Omental fat pad (tissue), 4 donors: ENCODE results near the gene SLC16A11. TPM values are rescaled to one million over a fixed set of nuclear protein-coding genes. Genes with fewer than 3 reads are reported as not detected.
A peak's percentile ranks its signal among the peaks of the same experiment; 100 is the strongest.

Source experiments
- ATAC-seq: fragments of 150-250 bp; one replicate; pipeline ENCODE4 v1.9.1; 2016; ENCODE audit warnings: mild to moderate bottlenecking, moderate library complexity; ENCODE audit not compliant: low FRiP score
- DNase-seq: peaks from one replicate; pipeline ENCODE4 v3.0.0-alpha.2; 2019; ENCODE audit warnings: low spot score
- total RNA-seq, 4 donors: library from RNA; depleted of rRNA; stranded (reverse); fragments of >200 nt; gene quantifications; one replicate each; pipeline ENCODE4 v1.1.0, GENCODE V29; 2016
- TF ChIP-seq, protein P1 (sequence below), 3 donors: fragments of 450-650 bp; IDR thresholded peaks; one replicate each; pipeline ENCODE4 v1.5.1; 2016 to 2017; ENCODE audit warnings: antibody characterized with exemption in 3 of 3, mild to moderate bottlenecking in 3 of 3, moderate library complexity in 2 of 3

The SLC16A11 gene
- total RNA-seq, 4 donors from 2014 or later: 0.44 to 0.60 (median 0.47) TPM; not detected in 1

DNA sequence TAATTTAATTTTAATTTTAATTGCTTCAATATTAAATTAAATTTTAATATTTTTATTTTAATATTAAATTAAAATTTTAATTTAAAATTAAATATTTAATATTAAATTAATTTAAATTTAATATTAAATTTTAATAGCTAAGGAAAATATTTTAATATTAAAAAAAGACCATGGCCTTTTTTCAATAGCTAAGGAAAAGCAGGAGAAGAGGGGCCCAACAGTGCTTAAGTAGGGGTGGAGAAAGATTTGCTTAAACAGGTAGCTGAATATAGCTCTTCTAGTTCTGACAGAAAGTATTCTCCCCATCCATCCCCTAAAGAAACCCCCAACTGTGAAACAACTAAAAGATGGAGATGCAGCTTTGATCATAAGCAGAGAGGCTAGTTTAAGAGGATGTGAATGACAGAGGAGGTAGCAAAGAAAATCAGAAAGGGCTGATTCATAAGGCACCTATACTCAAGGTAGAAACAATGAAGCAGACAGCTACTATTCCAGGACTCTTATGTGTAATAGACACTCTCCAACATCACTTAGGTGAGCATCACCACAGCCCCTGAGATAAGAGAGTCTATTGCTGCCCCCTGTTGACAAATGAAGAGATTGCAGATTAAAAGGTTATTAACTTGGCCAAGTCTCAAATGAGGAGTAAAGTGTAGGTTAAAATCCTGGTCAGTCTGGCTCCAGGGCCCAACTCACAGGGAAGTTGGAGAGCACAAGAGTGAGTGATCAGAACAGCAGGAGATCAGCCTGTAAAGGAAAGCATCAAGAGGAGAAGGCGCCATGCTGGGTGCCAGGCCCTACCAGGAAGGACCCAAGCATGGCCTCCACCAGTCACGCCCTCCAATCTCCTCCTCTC, 39.3 kb downstream of the SLC16A11 start:
- DNase-seq (no peak), ATAC-seq (peak; percentile 71)

DNA sequence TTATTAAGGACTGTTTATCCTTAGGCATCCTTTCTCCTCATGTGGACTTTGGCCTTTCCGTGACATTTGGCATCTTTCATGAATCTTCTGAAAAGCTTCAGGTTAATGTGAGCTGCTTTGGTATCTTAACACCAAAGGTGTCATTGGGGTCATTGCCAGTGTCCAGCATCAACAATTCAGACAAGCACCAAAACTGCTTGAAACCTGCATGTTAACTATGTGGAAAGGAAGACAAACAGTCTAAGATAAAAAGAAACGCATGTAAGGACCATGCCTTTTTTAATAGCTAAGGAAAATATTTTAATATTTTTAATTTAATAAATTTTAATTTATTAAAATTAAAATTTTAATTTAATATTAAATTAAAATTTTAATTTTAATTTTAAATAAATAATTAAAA, 40.1 kb downstream of the SLC16A11 start:
- TF ChIP-seq, protein P1, sequence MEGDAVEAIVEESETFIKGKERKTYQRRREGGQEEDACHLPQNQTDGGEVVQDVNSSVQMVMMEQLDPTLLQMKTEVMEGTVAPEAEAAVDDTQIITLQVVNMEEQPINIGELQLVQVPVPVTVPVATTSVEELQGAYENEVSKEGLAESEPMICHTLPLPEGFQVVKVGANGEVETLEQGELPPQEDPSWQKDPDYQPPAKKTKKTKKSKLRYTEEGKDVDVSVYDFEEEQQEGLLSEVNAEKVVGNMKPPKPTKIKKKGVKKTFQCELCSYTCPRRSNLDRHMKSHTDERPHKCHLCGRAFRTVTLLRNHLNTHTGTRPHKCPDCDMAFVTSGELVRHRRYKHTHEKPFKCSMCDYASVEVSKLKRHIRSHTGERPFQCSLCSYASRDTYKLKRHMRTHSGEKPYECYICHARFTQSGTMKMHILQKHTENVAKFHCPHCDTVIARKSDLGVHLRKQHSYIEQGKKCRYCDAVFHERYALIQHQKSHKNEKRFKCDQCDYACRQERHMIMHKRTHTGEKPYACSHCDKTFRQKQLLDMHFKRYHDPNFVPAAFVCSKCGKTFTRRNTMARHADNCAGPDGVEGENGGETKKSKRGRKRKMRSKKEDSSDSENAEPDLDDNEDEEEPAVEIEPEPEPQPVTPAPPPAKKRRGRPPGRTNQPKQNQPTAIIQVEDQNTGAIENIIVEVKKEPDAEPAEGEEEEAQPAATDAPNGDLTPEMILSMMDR (IDR thresholded peaks at IDR 0.05): no peak
- DNase-seq (no peak), ATAC-seq (no peak)

More for the DNA sequence above, 39.3 kb downstream of the SLC16A11 start:
- TF ChIP-seq, protein P1 (IDR thresholded peaks at IDR 0.05): peak in 1 of 3 donors; percentile 23

DNA sequence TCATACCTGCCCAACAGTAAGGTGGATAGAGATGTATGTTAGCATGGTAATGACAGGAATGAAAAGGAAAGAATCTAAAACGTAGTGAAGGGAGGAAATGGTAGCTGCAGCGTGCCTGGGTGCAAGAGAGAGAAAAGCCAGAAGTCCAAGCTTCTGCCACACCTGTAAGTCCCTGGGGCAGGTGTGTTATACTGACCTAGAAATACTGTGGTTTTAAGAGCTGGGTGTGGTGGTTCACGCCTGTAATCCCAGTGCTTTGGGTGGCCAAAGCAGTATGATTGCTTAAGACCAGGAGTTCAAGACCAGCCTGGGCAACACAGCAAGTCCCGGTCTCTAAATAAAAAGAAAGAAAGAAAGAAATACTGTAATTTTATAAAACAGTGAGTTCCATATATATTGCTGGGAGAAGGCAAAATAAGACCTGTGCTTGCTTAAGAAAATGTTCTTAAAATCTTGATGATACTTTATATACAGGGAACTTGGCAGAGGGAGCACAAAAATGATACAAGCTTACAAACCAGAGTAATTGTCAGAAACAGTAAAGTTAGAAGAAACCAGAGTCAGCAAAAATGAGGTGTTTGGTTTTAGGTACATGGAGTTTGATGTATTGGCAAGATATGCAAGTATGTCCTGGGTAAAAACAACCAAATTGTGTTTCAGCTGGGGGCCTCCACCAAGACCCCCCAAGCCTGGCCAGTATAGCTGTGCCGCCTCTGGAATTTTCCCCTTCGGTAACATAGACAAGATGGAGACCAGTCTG, 41.4 kb downstream of the SLC16A11 start:
- no peak for ATAC-seq
- DNase-seq: no peak
- TF ChIP-seq, protein P1 (IDR thresholded peaks at IDR 0.05): no peak

DNA sequence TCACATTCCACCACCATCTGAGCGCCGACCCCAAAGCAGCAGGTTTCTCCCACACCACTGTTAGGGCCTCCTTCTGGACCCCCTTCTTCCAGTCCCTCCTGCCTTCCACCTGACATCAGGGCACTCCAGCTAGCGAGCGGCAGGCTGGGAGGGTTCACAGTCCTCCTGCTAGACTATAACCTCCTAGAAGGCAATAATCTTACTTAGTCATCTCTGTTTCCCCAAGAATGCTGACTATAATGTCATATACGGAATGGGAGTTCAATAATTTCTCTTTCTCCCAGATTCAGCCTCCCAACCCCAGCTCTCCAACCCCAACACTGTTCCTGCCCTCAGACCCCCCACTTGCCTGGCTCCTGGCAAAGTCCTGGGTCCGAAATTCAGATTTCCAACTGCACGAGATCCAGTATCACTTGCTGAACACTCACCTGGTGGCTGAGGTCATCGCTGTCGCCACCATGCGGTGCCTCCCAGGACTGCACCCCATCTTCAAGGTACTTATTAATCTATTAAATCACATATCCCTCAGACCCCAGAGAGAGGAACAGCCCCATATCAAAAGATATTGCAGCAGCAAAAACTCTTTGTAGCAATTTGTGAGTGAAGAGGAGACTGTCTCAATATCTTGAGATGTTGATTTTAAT, 42.5 kb downstream of the SLC16A11 start:
- ATAC-seq: no peak
- DNase-seq: no peak
- TF ChIP-seq, protein P1 (IDR thresholded peaks at IDR 0.05): no peak

DNA sequence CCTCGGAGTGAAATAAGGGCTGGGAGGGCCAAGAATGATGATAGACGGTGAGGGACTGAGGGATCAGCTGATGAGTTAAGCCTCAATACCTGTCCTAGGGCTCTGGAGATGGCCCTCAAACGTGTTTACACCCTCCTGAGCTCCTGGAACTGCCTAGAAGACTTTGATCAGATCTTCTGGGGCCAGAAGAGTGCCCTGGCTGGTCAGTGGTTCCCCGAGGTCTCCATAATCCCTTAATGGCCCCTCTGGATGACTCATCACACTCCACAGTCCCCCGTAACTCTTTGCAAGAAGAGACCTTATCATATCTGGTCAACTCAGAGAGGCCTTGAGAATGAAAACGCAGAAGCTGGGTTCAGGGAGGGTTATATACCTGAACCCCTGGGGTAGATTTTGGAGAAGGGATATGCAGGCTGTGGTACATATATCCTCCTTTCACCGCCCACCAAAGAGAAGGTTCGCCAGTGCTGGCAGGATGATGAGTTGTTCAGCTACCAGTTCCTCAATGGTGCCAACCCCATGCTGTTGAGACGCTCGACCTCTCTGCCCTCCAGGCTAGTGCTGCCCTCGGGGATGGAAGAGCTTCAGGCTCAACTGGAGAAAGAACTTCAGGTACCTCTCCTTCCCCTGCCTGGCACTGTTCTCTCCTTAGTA, 44.9 kb downstream of the SLC16A11 start:
- TF ChIP-seq, protein P1 (IDR thresholded peaks at IDR 0.05): no peak
- DNase-seq (no peak), ATAC-seq (no peak)

DNA sequence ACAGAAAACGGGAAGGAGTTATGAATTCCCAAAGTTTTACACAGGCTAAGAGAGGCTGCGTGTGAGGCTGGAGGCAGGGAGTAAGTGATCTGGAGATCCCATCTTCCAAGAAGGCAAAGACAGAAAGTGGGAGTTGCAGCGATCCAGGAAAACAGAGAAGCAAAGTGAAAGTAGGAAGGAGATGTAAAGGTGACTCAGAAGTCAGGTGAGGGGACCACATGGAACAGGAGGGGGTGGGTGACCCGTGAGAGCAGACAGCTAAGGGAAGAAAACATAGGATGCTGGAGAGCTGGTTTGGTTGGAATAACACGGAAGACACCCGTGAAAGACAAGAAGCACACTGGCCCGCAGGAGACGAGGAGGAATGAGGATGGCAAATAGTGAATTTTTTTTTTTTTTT, 46.7 kb downstream of the SLC16A11 start:
- TF ChIP-seq, protein P1 (IDR thresholded peaks at IDR 0.05): no peak
- ATAC-seq: no peak
- no peak for DNase-seq
